Ecto neural progenitor cell (in vitro differentiated cells): Measurements from ENCODE around the gene AGPAT1.
"Not testable (repeated sequence)": the region's sequence is repeated elsewhere in the genome, so short reads cannot be mapped to it uniquely, and the experiment has no call there.

Experiments used
- DNase-seq: peaks from one replicate; pipeline ENCODE4 v3.0.0-alpha.2; 2018; ENCODE audit warnings: low spot score

Gene AGPAT1

DNA sequence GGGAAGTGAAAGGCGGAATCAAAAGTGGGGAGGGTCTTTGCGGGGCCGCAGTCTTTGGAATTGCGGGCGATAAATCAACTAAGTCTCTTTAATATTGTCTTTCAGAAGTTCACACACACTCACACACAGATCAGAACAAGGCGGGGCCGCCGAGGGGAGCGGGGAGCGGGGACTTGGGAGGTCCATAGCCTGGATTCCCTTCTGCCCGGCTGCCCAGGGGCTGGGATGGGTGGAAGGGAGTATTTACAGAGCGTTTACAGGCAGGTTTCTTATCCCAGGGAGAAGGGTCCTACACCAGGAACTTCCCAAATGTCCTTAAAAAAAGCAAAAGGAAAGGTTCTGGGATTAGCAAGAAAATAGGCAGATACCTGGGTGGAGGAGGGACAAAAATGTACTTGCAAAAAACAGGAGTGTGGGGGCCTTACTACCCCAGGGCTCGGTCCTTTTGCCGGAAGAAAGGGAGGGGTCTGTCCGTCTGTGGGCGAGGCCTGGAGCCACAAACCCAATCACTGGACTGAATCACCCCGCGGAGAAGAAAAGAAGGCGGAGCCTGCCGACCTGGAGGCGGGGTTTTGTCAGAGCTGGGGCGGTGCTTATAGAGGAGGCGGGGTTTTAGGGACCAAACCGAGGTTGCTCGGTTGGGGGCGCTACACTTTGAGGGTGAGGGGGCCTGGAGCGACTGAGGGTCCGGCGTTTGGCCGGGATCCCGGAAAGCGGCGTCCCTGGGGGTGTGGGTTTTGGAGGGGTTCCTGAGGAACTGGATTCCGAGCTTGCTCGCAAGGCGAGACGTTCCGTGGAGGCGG lies 27.4 kb downstream of the AGPAT1 start:
- peak; percentile 88 for DNase-seq

DNA sequence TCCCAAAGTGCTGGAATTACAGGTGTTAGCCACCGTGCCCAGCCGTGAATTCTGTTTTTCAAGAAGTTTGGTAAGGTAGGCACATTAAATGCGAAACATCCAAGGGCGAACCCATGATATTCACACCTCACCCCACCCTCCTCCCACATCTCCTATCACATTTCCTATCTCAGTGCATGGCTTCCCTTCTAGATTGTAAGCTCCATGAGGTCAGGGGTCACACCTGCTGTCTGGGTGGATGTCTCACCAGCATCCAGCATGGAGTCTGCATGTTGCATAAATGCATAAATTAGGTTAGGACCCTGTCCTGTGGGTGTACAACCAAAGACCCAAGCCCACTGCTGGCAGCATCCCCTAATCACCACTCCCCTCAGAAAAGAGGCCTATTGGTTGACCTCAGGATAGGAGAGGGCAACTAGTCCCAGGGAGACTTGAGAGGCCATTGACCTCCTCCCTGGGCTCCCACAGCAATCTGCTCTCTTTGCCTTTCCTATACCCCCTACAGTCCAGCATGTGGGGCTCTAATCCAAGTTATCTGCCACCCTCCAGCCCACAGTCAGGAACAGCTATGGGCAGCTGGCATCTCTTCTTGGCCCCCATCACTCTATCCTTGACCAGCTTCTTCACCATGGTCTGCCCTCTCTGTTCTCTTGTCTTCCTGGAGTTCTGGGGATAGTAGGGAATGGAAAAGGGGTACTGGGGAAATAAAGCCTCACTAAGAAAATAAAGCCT lies 28.3 kb downstream of the AGPAT1 start:
- no peak for DNase-seq

DNA sequence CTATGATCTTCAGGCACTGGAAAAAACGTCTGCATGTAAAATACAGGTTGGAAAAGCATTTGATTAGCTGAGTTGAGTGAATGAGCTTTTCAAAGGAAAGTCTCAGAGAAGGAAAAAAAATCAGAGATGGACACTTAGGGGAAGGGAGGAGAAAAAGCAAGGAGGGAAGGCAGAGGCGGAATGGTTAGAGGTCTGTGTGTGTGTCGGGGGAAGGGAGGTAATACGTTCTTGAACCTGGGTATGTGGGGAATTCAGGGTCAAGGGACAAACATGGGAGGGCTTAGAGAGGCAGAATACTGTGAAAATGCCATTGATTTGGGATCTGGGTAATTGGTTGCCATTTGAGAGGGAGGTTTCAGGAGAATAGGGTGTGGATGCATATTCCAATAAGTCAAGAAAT lies 29.2 kb downstream of the AGPAT1 start:
- DNase-seq = no peak

DNA sequence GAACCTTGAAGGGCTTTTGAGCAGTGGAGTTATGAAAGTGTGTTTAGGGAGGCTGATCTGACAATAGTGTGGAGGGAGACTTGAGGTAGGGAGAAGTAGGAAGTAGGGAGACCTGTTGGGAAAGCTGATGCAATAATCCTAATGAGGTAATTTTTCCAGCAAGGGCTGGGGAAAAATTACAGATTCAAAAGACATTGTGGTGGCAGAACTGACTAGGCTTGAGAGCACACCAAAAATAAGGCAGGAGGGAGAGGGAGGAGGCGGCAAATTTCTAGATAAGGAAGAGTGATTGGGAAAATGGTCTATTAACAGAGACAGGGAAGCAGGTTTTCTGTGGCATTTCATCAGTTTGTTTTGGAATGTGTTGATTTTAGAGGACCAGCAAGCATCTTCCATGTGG lies 29.6 kb downstream of the AGPAT1 start:
- no peak for DNase-seq

DNA sequence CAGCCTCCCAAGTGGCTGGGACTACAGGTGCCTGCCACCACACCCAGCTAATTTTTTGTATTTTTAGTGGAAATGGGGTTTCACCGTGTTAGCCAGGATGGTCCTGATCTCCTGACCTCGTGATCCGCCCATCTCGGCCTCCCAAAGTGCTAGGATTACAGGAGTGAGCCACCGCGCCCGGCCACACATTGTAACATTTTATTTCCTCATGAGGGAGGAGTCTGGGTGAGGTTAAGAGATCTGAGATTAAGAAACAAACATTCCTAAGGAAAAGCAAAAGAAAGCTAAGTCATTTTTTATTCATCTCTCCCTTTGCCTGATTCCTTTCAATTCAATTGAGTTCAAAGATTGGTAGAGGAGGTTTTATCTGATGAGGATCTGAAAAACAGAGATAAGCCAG lies 31.6 kb downstream of the AGPAT1 start:
- not testable (repeated sequence) for DNase-seq

DNA sequence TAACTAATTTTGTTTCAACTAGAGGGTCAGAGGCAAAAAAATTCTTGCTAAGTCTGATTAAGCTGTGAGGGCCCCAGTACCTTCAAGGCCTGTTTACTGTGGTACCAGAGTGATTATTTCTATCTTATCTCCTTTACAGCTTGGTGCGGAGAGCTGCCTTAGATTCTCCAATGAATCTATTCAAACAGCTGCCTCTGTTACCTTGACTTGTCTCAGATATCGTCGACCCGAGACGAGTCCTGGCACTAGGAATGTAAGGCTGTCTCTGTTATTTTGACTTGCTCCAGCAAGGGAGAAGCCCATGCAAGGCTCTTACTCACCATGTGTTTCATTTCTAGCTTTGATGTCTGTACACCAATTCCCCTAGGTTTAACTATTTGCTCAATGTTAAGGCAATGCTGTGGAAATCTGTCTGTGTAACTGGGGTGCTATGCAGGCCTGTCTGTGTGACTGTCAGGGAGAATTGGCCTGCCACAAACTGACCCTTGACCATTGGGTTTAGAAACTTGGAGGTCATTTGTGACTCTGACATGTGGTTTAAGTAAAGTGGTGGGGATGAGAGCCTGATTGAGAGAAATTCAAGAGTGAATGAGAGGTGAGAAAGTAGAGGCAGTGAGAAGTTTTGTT lies 35.4 kb downstream of the AGPAT1 start:
- no peak for DNase-seq

DNA sequence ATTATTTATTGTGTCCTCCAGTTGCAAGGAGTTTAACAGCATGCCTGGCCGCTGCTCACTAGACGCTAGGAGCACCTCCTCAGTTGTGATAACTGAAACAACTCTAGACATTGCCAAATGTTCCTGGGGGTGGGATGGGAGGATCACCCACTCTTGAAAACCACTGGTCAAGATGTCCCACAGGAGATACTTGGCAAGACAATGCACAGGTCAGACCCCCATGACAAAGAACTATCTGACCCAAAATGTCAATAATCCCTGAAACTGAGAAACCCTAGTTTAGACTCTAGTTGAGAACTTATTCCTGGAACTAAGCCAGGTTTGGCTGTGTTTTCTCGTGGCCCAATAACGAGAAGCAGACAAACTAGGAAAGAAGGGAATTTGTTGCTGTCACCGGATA lies 36.3 kb downstream of the AGPAT1 start:
- DNase-seq = no peak

DNA sequence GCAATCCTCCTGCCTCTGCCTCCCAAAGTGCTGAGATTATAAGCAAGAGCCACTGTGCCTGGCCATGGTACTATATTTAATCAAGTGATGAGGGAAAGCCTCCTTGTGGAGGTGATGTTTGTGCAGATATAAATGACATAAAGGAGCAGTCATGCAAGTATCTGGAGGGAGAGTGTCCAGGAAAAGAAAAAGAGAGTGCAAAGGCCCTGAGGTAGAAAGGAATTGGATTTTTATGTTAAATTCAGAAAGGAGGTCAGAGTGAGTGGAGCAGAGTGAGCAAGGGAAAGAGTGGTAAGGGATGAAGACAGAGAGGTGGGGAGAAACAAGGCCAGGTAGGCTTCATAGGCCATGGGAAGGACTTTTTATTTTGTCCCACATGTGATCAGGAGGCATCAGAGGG lies 38.4 kb downstream of the AGPAT1 start:
- no peak for DNase-seq

DNA sequence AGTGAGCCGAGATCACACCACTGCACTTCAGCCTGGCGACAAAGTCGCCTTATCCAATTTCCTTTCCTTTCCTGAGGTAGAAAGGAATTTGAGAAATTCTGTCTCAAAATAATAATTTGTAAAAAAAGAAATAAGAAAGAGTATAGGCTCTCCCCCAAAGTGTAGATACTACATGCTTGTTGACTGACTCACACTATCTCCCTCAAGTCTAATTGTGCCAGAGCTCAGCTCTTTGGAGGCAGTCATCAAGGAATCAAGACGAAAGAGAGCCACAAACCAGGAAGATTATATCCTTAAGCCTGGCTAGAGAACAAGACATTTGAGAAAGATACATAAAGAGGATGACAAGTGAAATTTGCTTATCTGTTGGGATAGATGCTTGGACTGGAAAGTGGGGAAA lies 42.1 kb downstream of the AGPAT1 start:
- DNase-seq = no peak

DNA sequence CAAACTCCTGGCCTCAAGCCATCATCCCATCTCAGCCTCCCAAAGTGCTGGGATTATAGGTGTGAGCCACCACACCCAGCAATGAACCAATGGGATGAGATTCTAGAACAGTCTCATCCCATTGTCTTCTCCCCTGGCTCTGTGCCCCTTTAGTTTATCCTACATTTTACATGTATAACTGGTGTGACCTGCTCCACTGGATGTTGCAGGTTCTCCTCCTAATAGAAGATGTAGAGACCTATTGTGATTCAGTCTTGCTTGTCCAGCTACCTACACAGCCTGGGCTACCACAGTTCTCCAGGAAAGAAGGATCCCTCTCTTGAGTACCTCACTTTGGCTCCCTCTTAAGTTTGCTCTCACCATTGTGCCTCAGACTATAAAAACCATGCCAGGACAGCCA lies 43.8 kb downstream of the AGPAT1 start:
- DNase-seq = no peak

DNA sequence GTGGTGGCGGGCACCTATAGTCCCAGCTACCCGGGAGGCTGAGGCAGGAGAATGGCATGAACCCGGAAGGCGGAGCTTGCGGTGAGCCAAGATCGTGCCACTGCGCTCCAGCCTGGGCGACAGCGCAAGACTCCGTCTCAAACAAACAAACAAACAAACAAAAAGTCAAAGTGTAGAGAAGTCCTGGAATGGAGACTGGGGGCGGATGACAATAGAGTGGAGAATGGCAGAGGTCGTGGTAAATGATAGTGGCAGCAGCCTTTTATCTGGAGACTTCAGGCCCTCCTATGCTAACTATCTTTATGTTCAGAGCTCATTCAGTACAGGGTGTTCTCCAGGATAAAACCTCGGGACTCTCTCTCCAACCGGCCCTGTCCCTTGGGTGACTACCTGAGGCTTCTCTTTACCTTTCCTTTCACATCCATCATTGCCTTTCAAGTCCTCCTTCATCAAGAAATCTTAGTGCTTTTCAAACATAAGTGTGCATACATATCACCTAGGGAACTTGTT lies 44.4 kb downstream of the AGPAT1 start:
- DNase-seq = no peak

DNA sequence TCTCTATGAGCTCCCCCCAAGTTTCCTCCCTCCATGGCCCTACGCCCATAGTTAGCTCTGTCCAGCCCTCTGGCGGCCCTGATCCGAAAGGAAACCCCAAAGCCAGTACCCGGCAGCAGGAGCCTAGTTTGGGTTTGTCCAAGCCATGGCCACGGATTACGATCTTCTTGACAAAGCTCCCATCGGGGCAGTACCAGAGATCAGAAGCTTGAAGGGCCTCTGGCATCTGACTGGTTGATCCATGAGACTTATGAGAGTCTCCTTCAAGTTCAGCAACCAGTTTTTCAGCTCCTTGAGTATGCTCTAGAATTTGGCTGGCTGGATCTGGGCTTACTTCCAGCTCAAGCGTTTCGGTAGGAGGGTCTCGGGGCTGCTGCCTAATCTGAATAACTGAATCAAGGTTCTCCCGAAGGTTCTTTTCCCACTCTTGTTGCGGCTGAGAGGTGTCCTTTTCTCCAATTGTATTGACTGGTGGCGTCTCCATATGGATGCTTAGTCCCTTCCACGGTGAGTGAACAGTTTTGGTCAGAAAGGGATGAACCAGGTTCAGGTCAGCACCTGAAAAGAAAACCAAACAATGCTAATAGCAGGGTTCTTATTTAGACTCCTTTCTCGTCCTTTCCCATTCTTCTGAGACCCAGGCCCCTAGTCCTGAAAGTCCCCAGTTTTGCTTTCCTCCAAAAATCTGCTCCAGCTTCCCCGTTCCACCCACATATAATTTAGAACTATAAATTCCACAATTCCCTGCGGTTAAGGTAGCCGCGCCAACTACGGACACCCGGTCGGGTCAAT lies 46.4 kb downstream of the AGPAT1 start:
- no peak for DNase-seq

DNA sequence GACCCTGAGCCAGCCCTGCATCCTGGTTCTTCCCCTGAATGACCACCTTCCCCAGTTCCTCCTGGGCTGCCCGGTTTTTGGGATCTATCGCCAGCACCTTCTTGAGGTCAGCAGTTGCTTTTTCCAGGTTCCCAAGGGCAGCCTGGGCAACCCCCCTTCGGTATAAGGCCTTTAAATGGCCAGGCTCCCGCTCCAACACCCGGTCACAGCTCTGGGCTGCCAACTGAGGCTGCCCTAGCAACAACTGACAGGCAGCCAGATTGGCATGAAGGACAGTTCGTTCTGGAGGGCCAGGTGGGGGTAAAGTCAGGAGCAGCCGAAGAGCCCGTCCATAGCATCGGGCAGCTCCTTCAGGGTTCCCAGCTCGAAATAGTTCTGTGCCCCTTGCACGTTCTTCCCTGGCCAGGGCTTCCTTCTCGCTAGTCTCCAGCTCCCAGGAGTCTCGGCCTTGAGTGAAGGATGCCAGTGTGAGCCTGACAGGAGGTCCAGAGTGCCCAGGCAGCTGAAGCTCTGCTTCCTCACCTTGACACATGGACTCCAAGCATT lies 47.1 kb downstream of the AGPAT1 start:
- DNase-seq = no peak

DNA sequence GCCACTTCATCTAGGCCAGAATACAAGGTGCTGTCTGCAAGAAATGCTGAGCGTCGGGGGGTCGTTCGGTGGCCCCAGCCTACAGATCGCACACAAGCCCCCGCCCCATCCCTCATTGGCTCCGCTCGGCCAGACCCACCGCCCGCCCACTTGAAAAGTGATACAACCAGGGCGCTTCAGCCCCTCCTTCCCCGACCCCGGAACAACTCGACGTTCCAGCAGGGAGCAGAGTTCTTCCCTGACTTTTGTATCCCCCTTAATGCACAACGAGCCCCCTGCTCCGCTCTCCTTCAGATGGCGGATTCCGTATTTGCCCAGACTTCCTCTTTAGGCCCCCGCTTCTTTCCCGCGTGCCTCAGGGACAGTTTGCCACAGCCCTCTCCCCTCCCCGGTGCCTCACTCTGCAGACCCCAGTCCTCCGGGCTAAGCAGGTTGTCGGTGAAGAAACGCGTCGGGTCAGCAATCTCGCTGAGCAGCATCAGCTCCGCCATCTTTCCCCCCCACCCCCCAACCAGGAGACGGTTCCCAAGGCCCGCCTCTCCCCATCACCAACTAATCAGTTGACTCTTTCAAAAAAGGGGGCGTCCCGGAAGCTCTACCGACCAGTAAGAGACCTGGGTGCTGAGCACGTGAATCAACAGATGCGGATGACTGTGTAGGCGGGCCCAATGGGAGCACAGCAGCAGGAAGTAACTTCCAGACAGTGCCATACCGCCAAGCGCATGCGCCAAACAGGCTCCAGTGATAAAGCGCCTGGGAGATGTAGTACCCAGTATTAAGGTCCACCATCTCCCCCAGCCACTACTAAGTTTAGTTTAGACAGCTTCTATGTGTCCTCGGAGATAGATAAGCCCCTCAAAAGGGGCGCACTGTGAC lies 47.9 kb downstream of the AGPAT1 start, which contains the start of gene ATF6B:
ATF6B (minus strand) TSS at position 530 of the 876 bp plus-strand sequence; CDS start at position 491, 39 bp downstream.
- peak; percentile 94 for DNase-seq

DNA sequence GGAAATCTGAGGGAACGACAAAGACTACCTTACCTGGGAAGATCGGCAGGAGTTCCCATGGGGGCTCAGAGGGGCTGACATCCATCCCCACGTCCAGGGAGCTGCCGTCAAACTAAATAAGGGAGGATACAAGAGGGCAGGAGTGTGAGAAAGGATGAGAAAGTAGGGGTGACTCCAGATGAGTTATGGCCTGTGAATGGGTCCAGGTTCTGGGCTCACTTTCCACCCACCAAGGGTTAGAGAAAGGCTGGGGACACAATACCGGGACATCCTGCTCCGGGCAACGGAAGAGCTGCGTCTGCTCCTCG lies 48.5 kb downstream of the AGPAT1 start:
- no peak for DNase-seq

DNA sequence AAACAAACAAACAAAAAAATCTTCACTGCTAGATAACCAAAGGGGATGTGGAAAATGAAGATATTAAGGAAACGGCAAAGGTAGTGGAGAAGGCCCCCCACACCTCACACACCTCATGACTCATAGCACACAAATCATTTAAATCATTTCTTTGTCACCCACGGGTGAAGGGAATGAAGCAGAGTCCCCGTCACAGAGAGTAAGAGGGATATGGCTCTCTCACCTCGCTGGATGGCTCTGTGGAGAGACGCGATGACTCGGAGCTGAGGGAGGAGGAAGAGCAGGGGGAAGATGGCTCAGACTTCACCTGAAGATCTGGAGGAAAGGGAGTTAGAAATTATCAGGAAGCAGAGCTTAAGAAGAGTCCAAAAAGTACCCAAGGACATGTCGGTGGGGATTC lies 49.0 kb downstream of the AGPAT1 start:
- DNase-seq = no peak

DNA sequence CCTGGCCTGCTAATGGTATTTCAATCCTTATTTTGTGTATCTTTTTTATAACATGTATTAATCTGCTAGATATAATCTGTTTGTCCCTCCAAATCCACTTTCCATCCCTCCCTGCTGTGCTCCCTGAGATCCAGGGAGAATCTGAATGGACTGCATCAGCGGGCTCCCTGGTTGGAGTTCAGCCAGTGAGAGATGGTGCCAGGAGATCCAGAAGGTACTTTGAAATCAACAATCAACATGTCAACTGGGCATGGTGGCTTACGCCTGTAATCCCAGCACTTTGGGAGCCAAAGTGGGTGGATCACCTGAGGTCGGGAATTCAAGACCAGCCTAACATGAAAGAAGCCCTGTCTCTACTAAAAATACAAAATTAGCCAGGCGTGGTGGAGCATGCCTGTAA lies 52.2 kb downstream of the AGPAT1 start:
- DNase-seq = no peak

DNA sequence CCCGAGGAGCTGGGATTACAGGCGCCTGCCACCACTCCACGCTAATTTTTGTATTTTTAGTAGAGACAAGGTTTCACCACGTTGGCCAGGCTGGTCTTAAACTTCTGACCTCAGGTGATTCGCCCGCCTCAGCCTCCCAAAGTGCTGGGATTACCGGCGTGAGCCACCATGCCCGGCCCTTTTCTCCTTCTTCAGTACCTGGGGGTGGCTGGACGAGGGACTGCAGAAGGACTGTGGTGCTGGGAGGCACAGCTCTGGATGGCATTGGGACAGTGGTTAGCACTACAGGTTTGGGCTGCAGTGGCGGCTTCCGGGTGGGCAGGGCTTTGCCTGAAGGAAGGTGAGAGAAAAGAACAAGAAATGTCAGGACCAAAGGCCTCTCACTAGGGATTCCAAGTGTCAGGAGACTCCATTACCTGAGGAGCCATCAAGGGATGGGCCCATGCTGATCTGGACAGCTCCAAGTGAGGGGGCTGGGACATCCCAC lies 55.3 kb downstream of the AGPAT1 start:
- no peak for DNase-seq

DNA sequence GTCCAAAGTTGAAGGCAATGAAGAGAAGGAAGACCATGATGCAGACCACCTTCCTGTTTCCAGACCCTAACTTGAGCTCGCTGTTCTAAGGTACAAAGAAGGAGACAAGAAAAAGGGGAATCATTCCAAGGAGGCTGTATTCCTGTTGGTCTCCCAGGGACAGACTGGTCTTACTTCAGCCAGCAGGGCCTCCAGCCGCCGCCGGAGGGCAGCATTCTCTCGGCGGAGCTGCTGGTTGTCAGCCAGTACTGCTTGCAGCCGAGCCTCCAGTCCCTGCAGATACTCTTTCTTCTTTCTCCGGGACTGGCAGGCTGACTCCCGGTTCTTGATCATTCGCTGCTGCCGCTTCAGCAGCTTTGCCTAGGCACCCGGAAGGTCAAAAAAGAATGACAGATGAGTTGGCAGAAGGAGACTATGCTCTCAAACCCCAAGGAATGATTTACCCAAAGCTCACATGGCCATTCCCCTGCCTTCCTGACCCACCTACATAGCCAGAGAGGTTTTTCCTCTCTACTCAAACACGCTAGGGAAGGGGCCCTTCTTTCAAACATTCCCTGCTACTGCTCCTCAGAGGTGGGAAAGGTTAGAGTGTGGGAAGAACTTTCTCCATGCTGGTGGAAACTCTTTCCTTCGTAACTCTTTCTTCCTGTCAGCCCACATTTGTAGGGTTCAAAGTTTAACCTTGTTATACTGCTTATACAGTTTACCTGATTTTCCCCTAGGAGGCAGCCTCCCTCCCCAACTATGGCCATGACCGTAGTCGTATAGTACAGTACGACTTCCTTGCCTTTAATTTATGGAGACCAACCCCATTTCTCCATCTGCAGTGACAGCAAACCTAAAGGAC lies 56.9 kb downstream of the AGPAT1 start:
- DNase-seq = peak; percentile 85
